SK-N-MC (cell line): ENCODE data around the gene ACP1.

Source experiments
- DNase-seq: peaks from one replicate; pipeline ENCODE4 v3.0.0-alpha.2; 2011; ENCODE audit warnings: low read depth, low spot score
- H3K27ac ChIP-seq: fragments of 200-600 bp; sonication (generic); 2 replicates; pipeline ENCODE4 v1.5.1; 2016; ENCODE audit warnings: mixed run types
- H3K36me3 ChIP-seq: fragments of 200-600 bp; sonication (generic); 2 replicates; pipeline ENCODE4 v1.6.1; 2017; ENCODE audit warnings: antibody characterized with exemption, low read length, mixed read lengths; ENCODE audit not compliant: insufficient read depth
- H3K4me3 ChIP-seq: fragments of 200-600 bp; sonication (generic); 2 replicates; pipeline ENCODE4 v1.5.1; 2016
- H3K9ac ChIP-seq: fragments of 200-600 bp; sonication (generic); 2 replicates; pipeline ENCODE4 v1.8.0; 2017; ENCODE audit warnings: mixed run types, mixed read lengths; ENCODE audit not compliant: insufficient read length
- H3K9me3 ChIP-seq: fragments of 200-600 bp; sonication (generic); 2 replicates; pipeline ENCODE4 v1.6.1; 2017; ENCODE audit warnings: low read depth, mild to moderate bottlenecking, antibody characterized with exemption, low read length, moderate library complexity, mixed read lengths
- EZH2 ChIP-seq: fragments of 200-600 bp; sonication (generic); IDR thresholded peaks from one replicate; pipeline ENCODE4 v1.6.1; 2017; ENCODE audit warnings: antibody characterized with exemption
- FOXP2 ChIP-seq: optimal IDR thresholded peaks from 2 replicates; pipeline ENCODE3; 2011; ENCODE audit warnings: mild to moderate bottlenecking, moderate library complexity; ENCODE audit not compliant: insufficient read depth; ENCODE audit errors: extremely low read length, control extremely low read depth
- POLR2AphosphoS5 ChIP-seq: IDR thresholded peaks from 2 replicates; pipeline ENCODE4 v1.6.1; 2012; ENCODE audit warnings: mild to moderate bottlenecking, low read depth, low read length, borderline replicate concordance

ACP1 gene

DNA sequence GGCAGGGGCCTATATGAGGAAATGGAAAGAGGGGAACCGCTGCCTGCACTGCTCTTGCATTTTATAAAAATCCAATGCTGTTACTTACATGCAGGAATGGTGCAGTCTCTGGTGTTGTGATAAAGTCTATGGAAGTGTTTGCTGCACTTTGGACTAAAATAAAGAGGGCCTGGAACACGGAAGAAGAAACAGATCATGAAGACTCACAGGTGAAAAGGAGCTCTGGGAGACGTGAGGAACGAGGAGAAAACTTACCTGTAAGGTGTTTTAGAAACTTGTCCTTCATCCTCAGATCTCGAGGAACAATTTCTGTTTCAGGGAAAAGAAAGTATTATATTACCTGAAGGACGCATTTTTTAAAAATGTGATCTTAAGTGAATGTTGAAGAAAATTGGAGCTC lies 21.3 kb downstream of the ACP1 start:
- TF ChIP-seq POLR2AphosphoS5 (no peak), EZH2 (no peak), FOXP2 (no peak)
- H3K9me3 ChIP-seq: no peaks in the 10 kb centered on the region
- no peak overlapping the region for H3K9ac ChIP-seq
- H3K27ac ChIP-seq: no peak overlapping the region
- no peak for DNase-seq
- no peak overlapping the region for H3K4me3 ChIP-seq
- peaks cover 12% of the 10 kb centered on the region; the same call in 1 of the 2 replicates for H3K36me3 ChIP-seq

DNA sequence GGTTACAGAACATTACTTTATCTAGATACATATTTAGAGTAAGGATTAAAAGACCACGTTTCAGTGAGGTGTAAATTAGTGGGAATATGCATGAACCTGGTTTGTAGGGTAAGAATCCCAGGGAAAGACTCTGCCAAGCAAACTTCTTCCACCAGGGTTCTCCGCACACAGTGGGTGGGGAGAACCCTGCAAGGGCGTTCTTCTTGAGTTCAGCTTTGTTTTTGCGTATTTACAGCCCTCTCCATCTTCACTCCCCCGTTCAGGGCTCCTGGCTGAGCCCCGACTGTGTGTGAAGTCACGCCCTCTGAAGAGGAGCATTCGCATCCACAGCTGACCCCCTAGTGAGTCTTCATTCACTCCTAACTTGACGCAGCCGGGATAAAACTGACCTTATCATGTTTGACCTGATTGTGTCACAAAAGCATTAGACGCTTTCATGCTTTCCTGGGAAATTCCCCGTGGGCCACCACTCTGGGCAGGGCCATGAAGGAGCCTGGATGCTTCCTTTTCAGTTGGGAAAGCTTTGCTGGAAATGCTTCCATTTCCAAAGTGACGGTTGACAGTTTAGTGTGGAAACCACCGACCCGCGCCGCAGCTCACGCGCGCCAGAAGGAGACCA lies 22.1 kb downstream of the ACP1 start:
- DNase-seq: no peak
- Histone ChIP-seq H3K27ac (no peak overlapping the region), H3K36me3 (peaks cover 4% of the 10 kb centered on the region; the same call in 1 of the 2 replicates), H3K9me3 (no peaks in the 10 kb centered on the region), H3K9ac (no peak overlapping the region), H3K4me3 (no peak overlapping the region)
- TF ChIP-seq EZH2 (no peak), FOXP2 (no peak), POLR2AphosphoS5 (no peak)

DNA sequence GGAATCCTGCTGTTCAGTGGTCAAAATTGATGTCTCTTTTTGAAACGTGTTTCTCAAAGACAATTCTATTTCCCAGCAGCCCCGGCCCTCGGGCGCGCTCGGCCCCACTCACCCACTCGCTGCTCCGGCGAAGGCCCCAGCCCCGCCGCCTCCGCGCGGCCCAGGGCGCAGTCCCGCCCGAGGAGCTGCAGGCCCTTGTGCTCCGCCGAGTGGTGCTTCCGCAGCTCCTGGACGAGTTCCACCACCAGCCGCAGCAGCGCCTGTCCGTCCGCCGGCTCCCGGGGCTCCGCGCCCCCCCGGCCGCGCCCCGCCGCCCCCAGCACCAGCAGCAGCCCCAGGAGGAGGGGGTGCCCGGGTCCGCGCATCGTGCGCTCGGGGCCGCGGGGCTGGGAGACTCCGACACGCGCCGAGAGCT lies 22.7 kb downstream of the ACP1 start:
- Histone ChIP-seq H3K4me3 (0 out of 2 replicates have a peak overlapping the region, but pooled peaks have one; percentile 18), H3K27ac (no peak overlapping the region), H3K9ac (no peak overlapping the region), H3K9me3 (no peaks in the 10 kb centered on the region), H3K36me3 (no peaks in the 10 kb centered on the region; the same call in 1 of the 2 replicates)
- TF ChIP-seq EZH2 (no peak), POLR2AphosphoS5 (no peak), FOXP2 (no peak)
- no peak for DNase-seq

DNA sequence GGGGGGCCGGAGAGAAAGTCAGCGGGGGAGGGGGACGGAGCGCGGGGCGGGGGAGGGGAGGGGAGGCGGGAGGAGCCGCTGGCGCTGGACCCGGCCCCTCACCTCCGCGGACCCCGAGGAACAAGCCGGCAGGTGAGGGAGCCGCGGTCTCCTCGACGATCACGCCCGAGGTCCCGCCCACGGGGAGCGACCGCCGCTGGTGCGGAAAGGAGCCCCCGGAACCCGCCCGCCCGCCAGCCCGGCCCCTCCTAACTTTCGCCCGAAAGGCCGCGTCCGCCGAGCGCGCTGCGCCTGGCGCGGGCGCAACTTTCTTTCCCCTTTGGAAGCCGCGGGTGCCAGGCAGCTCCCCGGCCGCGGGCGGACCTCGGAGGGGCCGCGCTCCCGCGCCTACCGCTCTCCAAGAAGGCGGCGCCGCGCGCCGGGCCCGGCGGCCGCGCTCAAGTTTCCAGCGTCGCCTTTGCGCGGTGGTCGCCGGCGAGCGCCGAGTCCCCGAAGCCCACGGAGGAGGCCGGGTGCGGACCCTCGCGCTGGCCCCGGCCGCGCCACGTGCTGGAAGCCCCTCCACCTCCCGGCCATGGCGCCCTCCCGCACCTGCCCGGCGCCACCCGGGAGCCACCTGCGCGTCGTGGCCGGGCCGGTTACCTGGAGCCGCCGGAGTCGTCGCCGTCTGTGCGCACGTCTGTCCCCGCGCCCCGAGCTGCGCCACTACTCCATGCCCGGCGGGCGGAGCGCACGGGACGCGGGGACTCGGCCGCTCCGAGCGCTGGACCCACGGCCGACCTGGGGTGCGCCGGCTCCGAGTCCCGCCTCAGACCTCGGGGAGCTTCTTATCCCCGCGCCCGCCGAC lies 23.4 kb downstream of the ACP1 start, which contains the start of gene ALKAL2:
Gene ALKAL2, minus strand, starts transcription at position 181 of the 847 bp plus-strand sequence. CDS start 256 bp downstream, outside the sequence.
- Histone ChIP-seq H3K4me3 (peak within 1 kb of the TSS; percentile 43), H3K9ac (no peak within 1 kb of the TSS), H3K9me3 (no peaks in the 10 kb centered on the region), H3K36me3 (no peaks in the 10 kb centered on the region), H3K27ac (no peak within 1 kb of the TSS)
- TF ChIP-seq EZH2: no peak
- TF ChIP-seq FOXP2: no peak
- no peak for DNase-seq

DNA sequence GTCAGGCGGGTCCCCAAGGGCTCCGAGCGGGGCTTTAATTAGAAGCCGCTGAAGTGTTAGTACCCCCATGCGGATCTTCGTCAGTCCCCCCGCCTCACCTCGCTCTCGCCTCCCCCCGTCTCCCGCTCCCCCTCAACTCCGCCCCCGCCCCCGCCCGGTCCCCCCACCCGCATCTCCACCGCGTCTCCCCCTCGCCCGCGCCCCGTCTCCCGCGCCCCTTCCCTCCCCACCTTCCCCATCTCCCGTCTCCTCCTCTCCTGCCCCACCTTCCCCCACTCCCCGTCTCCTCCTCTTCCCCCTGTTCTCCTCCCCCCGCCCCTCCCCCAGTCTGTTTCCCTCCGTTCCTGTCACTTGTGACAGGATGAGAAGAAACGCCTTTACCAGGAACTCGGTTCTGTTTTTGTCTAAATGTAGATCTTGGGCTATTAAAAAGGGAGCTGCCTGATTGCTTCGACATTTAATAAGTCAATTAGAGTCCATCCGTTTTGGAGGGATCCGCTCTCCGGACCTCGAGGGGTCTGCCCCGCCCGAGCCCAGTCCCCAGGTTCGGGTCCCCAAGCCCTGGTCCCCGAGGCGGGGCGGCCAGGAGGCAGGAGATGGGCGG lies 24.1 kb downstream of the ACP1 start:
- H3K9me3 ChIP-seq: no peaks in the 10 kb centered on the region
- TF ChIP-seq EZH2: no peak
- no peak for TF ChIP-seq FOXP2
- no peak for TF ChIP-seq POLR2AphosphoS5
- peak overlapping the region; percentile 43; the same call in 1 of the 2 replicates for H3K4me3 ChIP-seq
- H3K9ac ChIP-seq: no peak overlapping the region
- DNase-seq: no peak
- H3K27ac ChIP-seq: no peak overlapping the region
- no peaks in the 10 kb centered on the region for H3K36me3 ChIP-seq

- no peak for DNase-seq
- Histone ChIP-seq H3K4me3 (0 out of 2 replicates have a peak overlapping the region, but pooled peaks have one; percentile 18), H3K27ac (no peak overlapping the region), H3K9me3 (no peaks in the 10 kb centered on the region), H3K36me3 (no peaks in the 10 kb centered on the region), H3K9ac (no peak overlapping the region)
- TF ChIP-seq POLR2AphosphoS5: no peak
- TF ChIP-seq FOXP2: no peak
- TF ChIP-seq EZH2: peak; percentile 69
Observed at GRCh38 chr2:289362-290089, 24.8 kb downstream of the ACP1 start.

DNA sequence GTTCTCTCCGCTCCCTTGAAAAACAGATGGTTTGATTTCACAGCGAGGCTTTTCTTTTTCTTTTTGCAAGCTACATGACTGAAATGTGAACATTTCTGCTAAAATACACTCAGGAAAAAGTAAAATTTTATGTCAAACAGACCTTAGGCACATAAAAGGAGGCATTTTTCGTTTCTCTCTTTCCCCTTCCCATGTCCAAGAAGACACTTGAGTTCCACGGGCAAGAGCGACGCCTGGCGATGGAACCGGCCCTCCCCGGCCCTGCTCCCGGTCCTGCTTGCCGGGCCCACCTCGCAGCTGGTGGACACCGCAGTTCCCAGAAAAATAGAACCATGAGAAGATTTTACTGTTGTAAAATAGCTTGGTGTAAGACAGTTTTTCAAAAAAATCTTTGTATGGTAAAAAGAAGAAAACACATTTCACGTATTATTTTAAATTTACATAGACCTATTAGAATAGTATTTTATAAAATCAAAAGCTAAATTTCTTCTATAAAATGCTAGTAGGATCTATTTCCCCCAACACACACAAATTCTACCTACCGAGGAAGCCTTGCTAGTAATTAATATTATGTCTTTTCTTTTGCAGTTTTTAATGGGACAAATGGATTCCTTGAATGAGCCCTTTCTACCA lies 25.5 kb downstream of the ACP1 start:
- DNase-seq: no peak
- H3K4me3 ChIP-seq: no peak overlapping the region

GRCh38 chr2:295090-295489 lies 30.3 kb downstream of the ACP1 start:
- Histone ChIP-seq H3K4me3 (no peak overlapping the region), H3K9me3 (no peaks in the 10 kb centered on the region), H3K27ac (no peak overlapping the region), H3K9ac (no peak overlapping the region), H3K36me3 (no peaks in the 10 kb centered on the region)
- no peak for TF ChIP-seq POLR2AphosphoS5
- TF ChIP-seq FOXP2: no peak
- no peak for TF ChIP-seq EZH2
- DNase-seq: no peak

More for the DNA sequence above, 25.5 kb downstream of the ACP1 start:
- TF ChIP-seq EZH2 (no peak), FOXP2 (no peak)
- Histone ChIP-seq H3K36me3 (no peaks in the 10 kb centered on the region), H3K9ac (no peak overlapping the region), H3K27ac (no peak overlapping the region), H3K9me3 (no peaks in the 10 kb centered on the region)
